Cardiac muscle cell (in vitro differentiated cells and primary cell): ENCODE measurements around the gene DPYSL5. TPM values are rescaled to one million over a fixed set of nuclear protein-coding genes. Genes with fewer than 3 reads are reported as not detected.
"Not testable (repeated sequence)": the region's sequence is repeated elsewhere in the genome, so short reads cannot be mapped to it uniquely, and the experiment has no call there.

Source experiments
- DNase-seq, 2 donors: peaks; one replicate each; pipeline versions ENCODE4 v3.0.0 to v3.0.0-alpha.2; 2010 to 2017; ENCODE audit warnings: low read depth in 1 of 2, low spot score in 1 of 2
- H3K27ac ChIP-seq: fragments of 200-600 bp; sonication (generic); 2 replicates; pipeline ENCODE4 v1.5.1; 2016
- H3K27me3 ChIP-seq: fragments of 200-600 bp; sonication (generic); 2 replicates; pipeline ENCODE4 v1.6.0; 2016; ENCODE audit warnings: control low read depth
- H3K36me3 ChIP-seq: fragments of 200-600 bp; sonication (generic); 2 replicates; pipeline ENCODE4 v1.5.1; 2016; ENCODE audit warnings: control low read depth
- H3K4me1 ChIP-seq: fragments of 200-600 bp; sonication (generic); 2 replicates; pipeline ENCODE4 v1.8.1; 2017; ENCODE audit warnings: low read depth, mild to moderate bottlenecking, mixed run types
- H3K4me3 ChIP-seq: fragments of 200-600 bp; sonication (generic); 2 replicates; pipeline ENCODE4 v1.5.1; 2016; ENCODE audit warnings: mild to moderate bottlenecking
- H3K9me3 ChIP-seq: fragments of 200-600 bp; sonication (generic); 2 replicates; pipeline ENCODE4 v1.5.1; 2017; ENCODE audit warnings: low read depth, mild to moderate bottlenecking, control low read depth
- polyA plus RNA-seq: library from polyadenylated mRNA; unstranded; fragments of >200 nt; fragmentation: Nextera tagmentation; extraction: Ambion mirVana; gene quantifications from 2 replicates; pipeline ENCODE4 v1.2.1, GENCODE V29; 2016
- total RNA-seq: library from RNA; depleted of rRNA; stranded (reverse); fragments of >200 nt; gene quantifications from 2 replicates; pipeline ENCODE4 v1.2.3, GENCODE V29; 2016
- TF ChIP-seq, protein P1 (sequence below): IDR thresholded peaks from 2 replicates; pipeline ENCODE4 v1.5.1; 2012; ENCODE audit warnings: low read depth, mild to moderate bottlenecking, low read length

The DPYSL5 gene
- total and polyA plus RNA-seq, 2 experiments from 2014 or later, result 4.1 to 5.6 TPM

DNA sequence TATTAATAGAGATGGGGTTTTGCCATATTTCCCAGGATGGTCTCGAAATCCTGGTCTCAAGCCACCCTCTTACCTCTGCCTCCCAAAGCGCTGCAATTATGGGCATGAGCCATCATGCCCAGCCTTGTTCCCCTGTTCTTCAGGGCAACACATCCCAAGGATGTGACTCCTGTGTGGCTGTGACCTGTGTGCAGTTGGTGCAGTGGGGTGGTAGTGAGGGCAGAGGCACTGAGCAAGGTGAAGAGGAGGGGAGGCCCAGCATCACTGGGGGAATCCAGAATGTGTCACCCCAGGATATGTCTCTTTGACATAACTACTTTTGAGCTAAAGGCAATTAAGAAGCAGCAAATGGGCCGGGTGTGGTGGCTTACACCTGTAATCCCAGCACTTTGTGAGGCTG lies 38.7 kb upstream of the DPYSL5 start:
- Histone ChIP-seq H3K27ac (no peak overlapping the region), H3K4me3 (no peak overlapping the region), H3K27me3 (no peaks in the 10 kb centered on the region), H3K36me3 (no peaks in the 10 kb centered on the region), H3K9me3 (no peaks in the 10 kb centered on the region), H3K4me1 (no peaks in the 10 kb centered on the region)
- DNase-seq, result no peak
- TF ChIP-seq, protein P1, sequence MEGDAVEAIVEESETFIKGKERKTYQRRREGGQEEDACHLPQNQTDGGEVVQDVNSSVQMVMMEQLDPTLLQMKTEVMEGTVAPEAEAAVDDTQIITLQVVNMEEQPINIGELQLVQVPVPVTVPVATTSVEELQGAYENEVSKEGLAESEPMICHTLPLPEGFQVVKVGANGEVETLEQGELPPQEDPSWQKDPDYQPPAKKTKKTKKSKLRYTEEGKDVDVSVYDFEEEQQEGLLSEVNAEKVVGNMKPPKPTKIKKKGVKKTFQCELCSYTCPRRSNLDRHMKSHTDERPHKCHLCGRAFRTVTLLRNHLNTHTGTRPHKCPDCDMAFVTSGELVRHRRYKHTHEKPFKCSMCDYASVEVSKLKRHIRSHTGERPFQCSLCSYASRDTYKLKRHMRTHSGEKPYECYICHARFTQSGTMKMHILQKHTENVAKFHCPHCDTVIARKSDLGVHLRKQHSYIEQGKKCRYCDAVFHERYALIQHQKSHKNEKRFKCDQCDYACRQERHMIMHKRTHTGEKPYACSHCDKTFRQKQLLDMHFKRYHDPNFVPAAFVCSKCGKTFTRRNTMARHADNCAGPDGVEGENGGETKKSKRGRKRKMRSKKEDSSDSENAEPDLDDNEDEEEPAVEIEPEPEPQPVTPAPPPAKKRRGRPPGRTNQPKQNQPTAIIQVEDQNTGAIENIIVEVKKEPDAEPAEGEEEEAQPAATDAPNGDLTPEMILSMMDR, result no peak

DNA sequence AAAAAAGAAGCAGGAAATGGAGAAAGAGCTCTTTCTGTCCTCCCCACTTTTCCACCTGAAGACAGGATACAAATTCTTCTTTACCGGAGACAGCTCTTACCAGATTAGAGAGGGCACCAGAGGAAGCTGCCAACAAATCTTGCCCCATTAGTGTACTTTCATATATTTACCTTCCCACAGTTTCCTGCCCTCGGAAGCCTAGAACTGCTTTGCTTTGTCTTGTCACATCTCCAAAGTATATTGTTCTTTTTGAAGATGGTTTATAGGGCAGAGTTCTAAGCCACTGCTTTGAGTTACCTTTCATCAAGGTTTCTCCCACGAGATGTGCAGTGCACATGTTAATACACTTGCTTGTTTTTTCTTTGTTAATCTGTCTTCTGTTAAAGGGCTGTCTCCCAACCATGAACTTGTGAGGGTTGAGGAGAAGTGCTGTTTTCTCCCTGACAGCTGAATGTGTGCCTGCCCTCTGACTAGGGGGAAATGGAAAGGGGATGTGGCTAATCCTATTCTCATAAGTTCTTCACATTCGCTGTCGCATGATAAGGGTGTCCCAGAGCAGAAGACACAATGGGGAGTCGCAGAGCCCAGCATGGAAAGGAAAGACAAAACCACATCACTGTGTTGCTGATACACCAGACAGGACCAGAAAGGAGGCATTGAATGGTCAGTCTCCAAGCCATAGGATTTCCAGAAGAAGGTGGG lies 37.9 kb upstream of the DPYSL5 start:
- DNase-seq, result no peak
- Histone ChIP-seq H3K27me3 (no peaks in the 10 kb centered on the region), H3K4me1 (no peaks in the 10 kb centered on the region), H3K4me3 (no peak overlapping the region), H3K27ac (no peak overlapping the region), H3K36me3 (no peaks in the 10 kb centered on the region), H3K9me3 (no peaks in the 10 kb centered on the region)
- TF ChIP-seq, protein P1, result no peak

DNA sequence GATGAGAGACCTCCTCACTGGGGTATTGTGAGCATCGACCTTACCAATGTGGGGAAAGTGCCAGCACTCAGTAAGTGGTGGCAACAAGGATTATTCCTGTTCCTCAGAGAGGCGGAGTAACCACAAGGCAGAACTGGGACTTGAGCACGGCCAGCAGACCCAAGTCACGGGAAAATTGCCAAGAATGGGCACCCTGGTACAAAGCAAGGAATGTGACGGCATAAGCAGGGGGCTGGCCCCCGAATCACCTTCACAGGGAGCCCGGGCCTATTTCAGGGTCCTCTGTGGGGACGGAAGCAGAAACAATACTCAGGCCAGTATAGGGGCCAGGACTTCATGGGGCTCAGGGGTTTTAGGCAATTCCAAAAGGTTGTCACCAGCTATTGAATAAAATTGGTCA lies 36.7 kb upstream of the DPYSL5 start:
- no peak for DNase-seq
- TF ChIP-seq, protein P1, result no peak

DNA sequence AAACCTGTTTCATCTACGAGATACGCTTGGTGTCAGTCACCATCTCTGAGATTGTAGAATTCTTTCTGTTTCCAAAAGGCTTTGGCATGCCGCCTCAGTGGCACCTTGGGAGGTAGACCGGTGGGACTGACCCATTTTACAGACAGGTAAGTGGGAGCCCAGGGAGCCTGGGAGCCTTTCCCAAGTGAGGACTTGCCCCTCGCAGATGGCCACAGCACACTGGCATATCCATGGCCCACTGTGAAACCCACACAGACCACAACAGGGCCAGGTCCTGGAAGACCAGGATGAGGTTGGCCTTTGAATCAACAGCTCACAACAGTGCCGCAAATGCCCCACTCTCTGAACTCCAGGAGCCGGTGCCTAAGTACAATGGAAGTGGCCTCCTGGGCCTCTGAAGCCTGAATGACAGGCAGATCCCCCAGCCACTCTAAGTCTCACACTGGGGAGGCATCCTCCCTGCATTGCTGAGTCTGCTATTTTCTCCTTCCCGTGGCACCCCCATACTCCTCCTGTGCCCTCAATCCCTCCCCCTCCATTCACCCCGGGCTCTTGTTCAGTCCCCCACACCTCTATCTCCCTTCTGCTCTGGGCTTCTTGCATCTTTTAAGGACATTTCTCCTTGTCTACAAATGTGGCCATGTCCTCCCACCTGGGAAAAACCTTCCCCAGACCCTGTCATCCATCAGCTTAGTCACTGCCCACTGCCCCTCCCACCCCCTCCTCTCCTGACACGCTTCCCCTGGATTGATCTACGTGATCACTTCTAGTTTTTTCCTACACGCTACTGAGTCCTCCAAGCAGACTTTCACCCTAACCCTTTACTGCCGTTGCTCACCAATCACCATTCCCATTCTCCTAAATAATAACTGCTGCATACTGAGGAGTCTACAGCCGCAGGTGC lies 35.9 kb upstream of the DPYSL5 start:
- no peaks in the 10 kb centered on the region for H3K27me3 ChIP-seq
- no peaks in the 10 kb centered on the region for H3K9me3 ChIP-seq
- no peaks in the 10 kb centered on the region for H3K4me1 ChIP-seq
- TF ChIP-seq, protein P1, result no peak
- no peak overlapping the region for H3K27ac ChIP-seq
- no peak overlapping the region for H3K4me3 ChIP-seq
- H3K36me3 ChIP-seq, result no peaks in the 10 kb centered on the region
- DNase-seq, result no peak

More for the DNA sequence above, 36.7 kb upstream of the DPYSL5 start:
- H3K4me1 ChIP-seq, result no peaks in the 10 kb centered on the region
- no peaks in the 10 kb centered on the region for H3K27me3 ChIP-seq
- no peak overlapping the region for H3K27ac ChIP-seq
- H3K36me3 ChIP-seq, result no peaks in the 10 kb centered on the region
- H3K4me3 ChIP-seq, result no peak overlapping the region
- H3K9me3 ChIP-seq, result no peaks in the 10 kb centered on the region

DNA sequence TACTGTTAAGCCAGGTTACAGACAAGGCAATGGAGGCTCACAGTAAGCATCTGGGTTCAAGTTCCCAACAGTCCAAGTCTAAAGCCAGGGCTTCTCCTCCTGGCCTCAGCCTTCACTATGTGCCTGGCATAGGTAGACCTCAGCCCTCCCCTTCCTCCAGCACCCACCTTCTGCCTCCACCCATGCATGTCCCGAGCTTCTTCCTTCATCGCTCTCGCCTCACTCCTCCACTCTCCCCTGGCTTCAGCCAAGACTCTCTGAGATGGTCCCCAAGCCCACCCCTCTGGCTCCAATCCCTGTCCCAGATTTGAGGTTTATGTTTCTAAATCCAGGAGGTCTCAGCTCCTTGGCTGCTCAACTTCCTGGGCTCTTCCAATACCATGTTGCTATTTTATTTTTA lies 35.2 kb upstream of the DPYSL5 start:
- no peak for DNase-seq
- no peak overlapping the region for H3K27ac ChIP-seq
- H3K4me3 ChIP-seq, result no peak overlapping the region
- H3K36me3 ChIP-seq, result no peaks in the 10 kb centered on the region
- no peaks in the 10 kb centered on the region for H3K27me3 ChIP-seq
- no peaks in the 10 kb centered on the region for H3K9me3 ChIP-seq
- no peaks in the 10 kb centered on the region for H3K4me1 ChIP-seq
- TF ChIP-seq, protein P1, result no peak

DNA sequence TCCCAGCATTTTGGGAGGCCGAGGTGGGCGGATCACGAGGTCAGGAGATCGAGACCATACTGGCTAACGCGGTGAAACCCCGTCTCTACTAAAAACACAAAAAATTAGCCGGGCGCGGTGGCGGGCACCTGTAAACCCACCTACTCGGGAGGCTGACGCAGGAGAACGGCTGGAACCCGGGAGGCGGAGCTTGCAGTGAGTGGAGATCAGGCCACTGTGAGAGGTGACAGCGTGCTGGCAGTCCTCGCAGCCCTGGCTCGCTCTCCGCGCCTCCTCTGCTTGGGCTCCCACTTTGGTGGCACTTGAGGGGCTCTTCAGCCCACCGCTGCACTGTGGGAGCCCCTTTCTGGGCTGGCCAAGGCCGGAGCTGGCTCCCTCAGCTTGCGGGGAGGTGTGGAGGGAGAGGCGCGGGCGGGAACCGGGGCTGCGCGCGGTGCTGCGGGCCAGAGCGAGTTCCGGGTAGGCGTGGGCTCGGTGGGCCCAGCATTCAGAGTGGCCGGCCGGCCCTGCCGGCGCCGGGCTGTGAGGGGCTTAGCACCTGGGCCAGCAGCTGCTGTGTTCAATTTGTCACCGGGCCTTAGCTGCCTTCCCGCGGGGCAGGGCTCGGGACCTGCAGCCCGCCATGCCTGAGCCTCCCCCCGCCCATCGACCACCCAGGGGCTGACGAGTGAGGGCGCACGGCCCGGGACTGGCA lies 33.7 kb upstream of the DPYSL5 start:
- DNase-seq, H3K27me3 ChIP-seq, H3K27ac ChIP-seq, H3K4me3 ChIP-seq, H3K9me3 ChIP-seq, H3K4me1 ChIP-seq, H3K36me3 ChIP-seq: not testable (repeated sequence)
